Loucy (cell line): ENCODE data around the gene IFITM10.

Source experiments
- H2AFZ ChIP-seq: fragments of 200-600 bp; sonication (generic); 2 replicates; pipeline ENCODE4 v1.6.0; 2016; ENCODE audit warnings: antibody characterized with exemption, mild to moderate bottlenecking, low read length, moderate library complexity
- H3F3A ChIP-seq: fragments of 200-600 bp; 2 replicates; pipeline ENCODE4 v1.6.0; 2016; ENCODE audit warnings: antibody characterized with exemption, low read depth, mild to moderate bottlenecking
- H3K27me3 ChIP-seq: fragments of 200-600 bp; sonication (generic); 2 replicates; pipeline ENCODE4 v1.6.1; 2014; ENCODE audit warnings: low read length, mild to moderate bottlenecking; ENCODE audit not compliant: insufficient read depth, poor library complexity, severe bottlenecking
- H3K36me3 ChIP-seq: fragments of 200-600 bp; sonication (generic); 2 replicates; pipeline ENCODE4 v1.6.1; 2016; ENCODE audit warnings: low read length; ENCODE audit not compliant: insufficient read depth
- H3K4me1 ChIP-seq: fragments of 200-600 bp; sonication (generic); 2 replicates; pipeline ENCODE4 v1.5.1; 2014; ENCODE audit warnings: low read length, mild to moderate bottlenecking; ENCODE audit not compliant: insufficient read depth, poor library complexity, severe bottlenecking
- H3K4me2 ChIP-seq: fragments of 200-600 bp; sonication (generic); 2 replicates; pipeline ENCODE4 v1.6.0; 2014; ENCODE audit warnings: antibody characterized with exemption, low read length, low read depth, mild to moderate bottlenecking; ENCODE audit not compliant: poor library complexity, severe bottlenecking
- H3K4me3 ChIP-seq: fragments of 200-600 bp; sonication (generic); 2 replicates; pipeline ENCODE4 v1.5.1; 2014; ENCODE audit warnings: low read length, mild to moderate bottlenecking, mixed read lengths; ENCODE audit not compliant: poor library complexity, severe bottlenecking
- H3K79me2 ChIP-seq: fragments of 200-600 bp; sonication (generic); 2 replicates; pipeline ENCODE4 v1.6.1; 2014; ENCODE audit warnings: low read length; ENCODE audit not compliant: insufficient read depth
- H3K9ac ChIP-seq: fragments of 200-600 bp; sonication (generic); 2 replicates; pipeline ENCODE4 v1.6.0; 2014; ENCODE audit warnings: mild to moderate bottlenecking, low read depth, low read length, moderate library complexity; ENCODE audit not compliant: poor library complexity, severe bottlenecking
- H3K9me2 ChIP-seq: fragments of 200-600 bp; sonication (generic); replicated peaks from 2 replicates; pipeline ENCODE4 v1.6.1; 2016; ENCODE audit warnings: low read depth, low read length, mixed read lengths
- H3K9me3 ChIP-seq: fragments of 200-600 bp; sonication (generic); 2 replicates; pipeline ENCODE4 v1.6.1; 2014; ENCODE audit warnings: mild to moderate bottlenecking, antibody characterized with exemption, low read length, low read depth; ENCODE audit not compliant: insufficient read depth
- H4K20me1 ChIP-seq: fragments of 200-600 bp; sonication (generic); 2 replicates; pipeline ENCODE4 v1.6.0; 2014; ENCODE audit warnings: antibody characterized with exemption, low read length, mild to moderate bottlenecking; ENCODE audit not compliant: insufficient read depth, poor library complexity, severe bottlenecking
- EZH2phosphoT487 ChIP-seq: fragments of 200-600 bp; IDR thresholded peaks from 2 replicates; pipeline ENCODE4 v1.6.1; 2018; ENCODE audit warnings: antibody characterized with exemption, mild to moderate bottlenecking, moderate library complexity, borderline replicate concordance
- TF ChIP-seq, protein P1 (sequence below): fragments of 200-600 bp; sonication (generic); conservative IDR thresholded peaks from 2 replicates; pipeline ENCODE4 v1.5.1; 2014; ENCODE audit warnings: mild to moderate bottlenecking, antibody characterized with exemption, low read length

IFITM10 gene

DNA sequence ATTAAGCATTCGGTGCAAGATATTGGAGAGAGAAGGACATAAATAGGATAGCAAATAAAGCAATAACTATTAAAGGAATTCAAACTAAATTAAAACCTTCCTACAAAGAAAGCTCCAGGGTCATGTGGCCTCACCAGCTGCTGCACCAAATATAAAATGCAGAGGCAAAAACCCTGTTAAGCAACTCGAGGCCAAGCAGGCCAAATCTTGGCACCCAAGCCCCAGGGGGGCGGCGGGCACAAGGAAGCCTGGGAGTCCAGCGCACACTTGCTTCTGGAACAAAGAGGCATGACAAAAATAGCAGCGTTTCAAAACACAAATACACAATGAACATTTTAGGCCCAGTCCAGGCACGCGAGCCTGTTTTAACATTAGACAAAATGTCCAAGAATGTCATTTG, 32.6 kb downstream of the IFITM10 start:
- Histone ChIP-seq H3F3A (no peaks in the 10 kb centered on the region), H4K20me1 (no peaks in the 10 kb centered on the region), H3K36me3 (no peaks in the 10 kb centered on the region), H3K9me2 (no peaks in the 10 kb centered on the region), H3K4me1 (peaks cover 8% of the 10 kb centered on the region), H2AFZ (no peak overlapping the region), H3K9me3 (no peaks in the 10 kb centered on the region), H3K9ac (no peak overlapping the region), H3K27me3 (no peaks in the 10 kb centered on the region), H3K4me2 (no peak overlapping the region), H3K79me2 (no peaks in the 10 kb centered on the region), H3K4me3 (no peak overlapping the region)
- TF ChIP-seq EZH2phosphoT487, result no peak
- TF ChIP-seq, protein P1, sequence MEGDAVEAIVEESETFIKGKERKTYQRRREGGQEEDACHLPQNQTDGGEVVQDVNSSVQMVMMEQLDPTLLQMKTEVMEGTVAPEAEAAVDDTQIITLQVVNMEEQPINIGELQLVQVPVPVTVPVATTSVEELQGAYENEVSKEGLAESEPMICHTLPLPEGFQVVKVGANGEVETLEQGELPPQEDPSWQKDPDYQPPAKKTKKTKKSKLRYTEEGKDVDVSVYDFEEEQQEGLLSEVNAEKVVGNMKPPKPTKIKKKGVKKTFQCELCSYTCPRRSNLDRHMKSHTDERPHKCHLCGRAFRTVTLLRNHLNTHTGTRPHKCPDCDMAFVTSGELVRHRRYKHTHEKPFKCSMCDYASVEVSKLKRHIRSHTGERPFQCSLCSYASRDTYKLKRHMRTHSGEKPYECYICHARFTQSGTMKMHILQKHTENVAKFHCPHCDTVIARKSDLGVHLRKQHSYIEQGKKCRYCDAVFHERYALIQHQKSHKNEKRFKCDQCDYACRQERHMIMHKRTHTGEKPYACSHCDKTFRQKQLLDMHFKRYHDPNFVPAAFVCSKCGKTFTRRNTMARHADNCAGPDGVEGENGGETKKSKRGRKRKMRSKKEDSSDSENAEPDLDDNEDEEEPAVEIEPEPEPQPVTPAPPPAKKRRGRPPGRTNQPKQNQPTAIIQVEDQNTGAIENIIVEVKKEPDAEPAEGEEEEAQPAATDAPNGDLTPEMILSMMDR, result no peak

DNA sequence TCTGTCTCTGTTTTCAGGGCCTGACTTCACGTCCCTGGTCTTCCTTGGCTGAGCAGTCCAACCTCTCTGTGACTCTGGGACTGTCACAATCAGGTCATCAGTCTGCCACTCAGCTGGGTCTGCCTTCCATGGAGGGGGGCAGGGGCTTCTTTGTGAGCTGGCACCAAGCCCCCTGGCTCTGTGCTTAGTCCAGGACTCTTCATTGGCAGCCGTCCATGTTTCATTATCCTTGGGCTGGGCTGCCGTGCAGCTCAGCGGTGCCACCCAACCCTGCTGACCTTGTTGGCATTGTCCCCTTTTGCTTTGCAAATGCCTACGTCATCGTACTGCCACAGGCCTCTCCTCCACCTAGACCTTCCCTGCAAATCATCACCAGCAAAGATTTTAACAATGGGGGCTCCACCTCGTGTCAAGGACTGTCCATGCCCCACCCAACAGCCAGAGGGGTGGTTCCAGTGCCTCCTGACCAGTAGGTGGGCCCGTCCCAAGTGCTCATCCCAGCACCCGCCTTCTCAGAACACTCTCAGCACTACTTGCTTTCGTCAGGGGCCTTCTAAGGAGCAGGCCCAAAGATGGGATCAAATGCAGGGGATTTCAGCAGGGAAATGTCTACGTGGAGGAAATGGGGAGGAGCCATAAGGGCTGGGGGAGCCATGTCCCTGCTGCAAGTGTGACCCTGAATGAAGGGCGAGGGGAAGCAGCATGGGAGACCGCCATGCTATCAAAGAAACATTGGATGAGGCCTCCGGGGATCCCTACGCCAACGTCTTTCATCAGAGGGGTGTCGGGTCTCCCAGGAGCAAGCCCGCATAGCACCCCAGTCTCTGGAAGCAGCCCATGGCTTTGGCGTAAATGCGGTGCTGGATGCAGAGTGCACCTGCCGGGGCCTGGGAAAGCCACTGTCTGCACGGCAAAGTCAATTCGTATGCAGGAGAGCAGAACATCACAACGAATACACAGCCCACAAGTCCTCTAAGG, 35.2 kb downstream of the IFITM10 start:
- peaks cover 8% of the 10 kb centered on the region for H3K4me1 ChIP-seq
- H3K79me2 ChIP-seq, result no peaks in the 10 kb centered on the region
- no peak overlapping the region for H3K4me2 ChIP-seq
- no peaks in the 10 kb centered on the region for H4K20me1 ChIP-seq
- no peak overlapping the region for H2AFZ ChIP-seq
- H3K9ac ChIP-seq, result no peak overlapping the region
- no peaks in the 10 kb centered on the region for H3F3A ChIP-seq
- TF ChIP-seq, protein P1, result no peak
- H3K4me3 ChIP-seq, result no peak overlapping the region
- H3K27me3 ChIP-seq, result no peaks in the 10 kb centered on the region
- H3K9me3 ChIP-seq, result no peaks in the 10 kb centered on the region
- no peaks in the 10 kb centered on the region for H3K36me3 ChIP-seq
- no peaks in the 10 kb centered on the region for H3K9me2 ChIP-seq

DNA sequence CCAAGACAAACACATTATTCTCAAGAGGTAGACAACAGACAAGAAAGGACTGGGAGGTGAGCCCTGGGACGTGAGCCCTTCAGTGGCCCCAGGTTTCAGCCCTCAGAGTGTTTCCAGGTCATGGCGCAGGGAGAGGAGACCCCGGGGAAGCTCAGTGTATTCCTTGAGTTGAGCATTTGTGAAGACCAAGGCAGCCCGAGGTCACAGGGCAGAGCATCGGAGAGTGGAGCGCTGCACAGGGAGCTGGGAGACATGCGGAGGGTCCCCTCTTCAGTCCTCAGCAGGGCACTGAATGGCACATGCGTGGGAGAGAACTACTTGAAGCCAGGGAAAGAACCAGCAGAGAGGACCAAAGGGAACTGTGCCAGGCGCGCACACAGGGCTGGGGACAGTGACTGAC, 41.7 kb downstream of the IFITM10 start:
- Histone ChIP-seq H3K27me3 (no peaks in the 10 kb centered on the region), H3K4me1 (peaks cover 33% of the 10 kb centered on the region), H3K9me2 (no peaks in the 10 kb centered on the region), H3F3A (0 out of 2 replicates have a peak, but pooled peaks cover 7% of the 10 kb centered on the region), H3K79me2 (no peaks in the 10 kb centered on the region), H3K9me3 (no peaks in the 10 kb centered on the region; the same call in 1 of the 2 replicates), H4K20me1 (no peaks in the 10 kb centered on the region), H3K4me2 (no peak overlapping the region), H3K36me3 (no peaks in the 10 kb centered on the region), H2AFZ (no peak overlapping the region), H3K9ac (no peak overlapping the region), H3K4me3 (no peak overlapping the region)
- no peak for TF ChIP-seq EZH2phosphoT487
- TF ChIP-seq, protein P1, result no peak
